Measurements from ENCODE around the gene KCNF1.

GRCh38 chr2:10931710-10932255 is 20.0 kb downstream of the KCNF1 start:
- TF ChIP-seq CTCF (IDR thresholded peaks at IDR 0.05; ENCODE audit: poor library complexity, severe bottlenecking) (no peak), POLR2AphosphoS5 (IDR thresholded peaks at IDR 0.05) (no peak), REST (IDR thresholded peaks at IDR 0.05; ENCODE audit: borderline replicate concordance) (no peak), TAF1 (IDR thresholded peaks at IDR 0.05; ENCODE audit: low read depth) (no peak), EZH2 (IDR thresholded peaks at IDR 0.05; ENCODE audit: borderline replicate concordance, insufficient read depth, low read length, poor library complexity, severe bottlenecking) (no peak)
